ENCODE results near the gene ITGB2. TPM values are rescaled to one million over a fixed set of nuclear protein-coding genes. Genes with fewer than 3 reads are reported as not detected.

The ITGB2 gene
- total RNA-seq, 1 experiment from 2014 or later, result 45.1 TPM

DNA sequence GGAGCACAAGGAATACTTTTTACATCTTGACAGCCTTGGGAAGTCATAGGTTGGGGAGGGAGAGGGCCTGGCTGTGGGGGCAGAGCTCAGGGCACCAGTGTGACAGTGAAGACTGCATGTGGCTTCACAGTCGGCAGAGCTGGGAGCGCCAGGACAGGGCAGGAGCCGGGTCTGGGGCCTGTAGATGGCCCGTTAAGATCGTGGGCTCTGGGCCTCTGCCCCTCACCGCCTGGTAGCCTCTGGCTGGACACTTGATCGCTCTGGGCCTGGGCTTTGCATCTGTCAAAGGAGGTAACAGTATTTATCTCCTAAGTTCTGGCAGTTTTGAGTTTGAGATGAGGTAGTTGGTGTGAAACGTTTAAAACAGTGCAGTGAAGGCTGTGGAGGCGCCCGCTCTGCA lies 23.9 kb upstream of the ITGB2 start:
- Histone ChIP-seq H3F3A (ENCODE audit: low read length, unreplicated experiment) (no peaks in the 10 kb centered on the region), H3K4me1 (ENCODE audit: insufficient read depth, low read length) (peaks cover 31% of the 10 kb centered on the region), H2AFZ (ENCODE audit: low read length) (no peak overlapping the region), H3K9me3 (ENCODE audit: low read length) (no peaks in the 10 kb centered on the region), H3K27me3 (ENCODE audit: low read length) (no peaks in the 10 kb centered on the region), H3K36me3 (ENCODE audit: low read depth, low read length) (peaks cover 32% of the 10 kb centered on the region), H4K20me1 (ENCODE audit: low read length) (peaks cover 62% of the 10 kb centered on the region), H3K9ac (ENCODE audit: low read length) (no peak overlapping the region), H3K79me2 (ENCODE audit: low read length) (peaks cover 99% of the 10 kb centered on the region), H3K9me2 (replicated peaks; ENCODE audit: low read length) (no peaks in the 10 kb centered on the region), H3K4me2 (ENCODE audit: low read length) (no peak overlapping the region), H3K27ac (ENCODE audit: low read length) (no peak overlapping the region), H3K4me3 (ENCODE audit: low read length) (no peak overlapping the region)
- ChIA-PET CTCF (no interaction called here), POLR2A (ENCODE audit: unreplicated experiment) (no interaction called here)
- no TSS peak for BruUV-seq (replicated peaks)
- intact Hi-C loops (cut with micrococcal nuclease), result loop anchor here (10.0 kb wide), 1 partner anchor 130 kb away; the partner anchor contains the start of gene ADARB1
- TF ChIP-seq, protein P1, sequence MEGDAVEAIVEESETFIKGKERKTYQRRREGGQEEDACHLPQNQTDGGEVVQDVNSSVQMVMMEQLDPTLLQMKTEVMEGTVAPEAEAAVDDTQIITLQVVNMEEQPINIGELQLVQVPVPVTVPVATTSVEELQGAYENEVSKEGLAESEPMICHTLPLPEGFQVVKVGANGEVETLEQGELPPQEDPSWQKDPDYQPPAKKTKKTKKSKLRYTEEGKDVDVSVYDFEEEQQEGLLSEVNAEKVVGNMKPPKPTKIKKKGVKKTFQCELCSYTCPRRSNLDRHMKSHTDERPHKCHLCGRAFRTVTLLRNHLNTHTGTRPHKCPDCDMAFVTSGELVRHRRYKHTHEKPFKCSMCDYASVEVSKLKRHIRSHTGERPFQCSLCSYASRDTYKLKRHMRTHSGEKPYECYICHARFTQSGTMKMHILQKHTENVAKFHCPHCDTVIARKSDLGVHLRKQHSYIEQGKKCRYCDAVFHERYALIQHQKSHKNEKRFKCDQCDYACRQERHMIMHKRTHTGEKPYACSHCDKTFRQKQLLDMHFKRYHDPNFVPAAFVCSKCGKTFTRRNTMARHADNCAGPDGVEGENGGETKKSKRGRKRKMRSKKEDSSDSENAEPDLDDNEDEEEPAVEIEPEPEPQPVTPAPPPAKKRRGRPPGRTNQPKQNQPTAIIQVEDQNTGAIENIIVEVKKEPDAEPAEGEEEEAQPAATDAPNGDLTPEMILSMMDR (conservative IDR thresholded peaks at IDR 0.05; ENCODE audit: low read depth, low read length), result no peak
- no peak for TF ChIP-seq EZH2phosphoT487 (IDR thresholded peaks at IDR 0.05; ENCODE audit: borderline replicate concordance, low read length)
- TF ChIP-seq EZH2 (IDR thresholded peaks at IDR 0.05; ENCODE audit: low read length, unreplicated experiment), result no peak
- ATAC-seq (no peak), DNase-seq (no peak)

- Histone ChIP-seq H3K9me3 (ENCODE audit: low read length) (no peaks in the 10 kb centered on the region), H3K9ac (ENCODE audit: low read length) (no peak overlapping the region), H3K27me3 (ENCODE audit: low read length) (no peaks in the 10 kb centered on the region), H3K79me2 (ENCODE audit: low read length) (peaks cover 99% of the 10 kb centered on the region), H3K9me2 (replicated peaks; ENCODE audit: low read length) (no peaks in the 10 kb centered on the region), H3K36me3 (ENCODE audit: low read depth, low read length) (peaks cover 32% of the 10 kb centered on the region), H3K4me2 (ENCODE audit: low read length) (no peak overlapping the region), H3K27ac (ENCODE audit: low read length) (no peak overlapping the region), H3K4me3 (ENCODE audit: low read length) (no peak overlapping the region), H2AFZ (ENCODE audit: low read length) (no peak overlapping the region), H4K20me1 (ENCODE audit: low read length) (peaks cover 56% of the 10 kb centered on the region), H3K4me1 (ENCODE audit: insufficient read depth, low read length) (peaks cover 35% of the 10 kb centered on the region), H3F3A (ENCODE audit: low read length, unreplicated experiment) (no peaks in the 10 kb centered on the region)
- BruUV-seq (replicated peaks), result no TSS peak
- ATAC-seq (no peak), DNase-seq (no peak)
- intact Hi-C loops (cut with micrococcal nuclease), result loop anchor here (10.0 kb wide), 1 partner anchor 131 kb away; the partner anchor contains the start of gene ADARB1
- ChIA-PET CTCF (interaction anchor here (1.1 kb wide), 1 partner anchor 193 kb away, joined by 3 read pairs; no protein-coding TSS in a partner anchor), POLR2A (ENCODE audit: unreplicated experiment) (no interaction called here)
- TF ChIP-seq EZH2phosphoT487 (IDR thresholded peaks at IDR 0.05; ENCODE audit: borderline replicate concordance, low read length) (no peak), EZH2 (IDR thresholded peaks at IDR 0.05; ENCODE audit: low read length, unreplicated experiment) (no peak)
- TF ChIP-seq, protein P1 (conservative IDR thresholded peaks at IDR 0.05; ENCODE audit: low read depth, low read length), result no peak
Observed at GRCh38 chr21:44943686-44944550, 23.2 kb upstream of the ITGB2 start.
